A673 (cell line): Measurements from ENCODE around the gene KCNQ1.

Experiments used
- CTCF ChIP-seq: fragments of 300-800, 200-600 bp; sonication (generic); conservative IDR thresholded peaks from 2 replicates; pipeline ENCODE4 v1.5.1; 2017; ENCODE audit warnings: low read depth, mild to moderate bottlenecking, antibody characterized with exemption, low read length, moderate library complexity, mixed read lengths
- EZH2 ChIP-seq: fragments of 200-600 bp; sonication (generic); IDR thresholded peaks from 2 replicates; pipeline ENCODE4 v1.6.1; 2017; ENCODE audit warnings: borderline replicate concordance, low read depth, mild to moderate bottlenecking, mixed read lengths, antibody characterized with exemption, low read length; ENCODE audit not compliant: poor library complexity, severe bottlenecking

- no peak for TF ChIP-seq CTCF
- no peak for TF ChIP-seq EZH2
These were observed 205.0 kb downstream of the KCNQ1 start for GRCh38 chr11:2649848-2650247.
